ENCODE results near the gene PSMC3.

DNA sequence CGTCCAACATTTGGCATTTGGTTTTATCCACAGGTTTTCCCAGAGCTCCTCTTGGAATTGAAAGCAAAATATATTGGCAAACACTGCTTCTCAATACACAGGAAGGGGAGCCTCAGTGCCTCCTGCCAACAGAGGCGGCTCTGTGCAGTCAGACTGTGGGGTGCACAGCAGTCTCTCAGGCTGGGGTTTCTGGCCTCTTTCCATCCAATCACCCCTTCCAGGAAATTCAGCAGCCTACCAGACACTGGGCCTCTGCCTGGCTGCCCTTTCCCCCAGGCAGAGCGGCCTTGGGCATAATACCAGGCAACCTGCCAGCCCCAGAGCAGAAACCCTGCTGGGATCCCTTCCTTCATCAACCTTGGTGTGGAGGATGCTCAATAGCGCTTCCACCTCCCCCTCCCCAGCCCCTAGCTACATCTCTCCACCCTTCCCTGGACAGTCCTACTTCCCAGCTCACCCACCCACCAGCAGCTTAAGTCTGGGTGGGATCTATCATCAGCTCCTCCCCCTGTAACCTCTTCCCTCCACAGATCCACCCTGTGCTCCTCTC lies 40.5 kb upstream of the PSMC3 start:
- TF ChIP-seq TEAD4 (IDR thresholded peaks at IDR 0.05) (no peak), EP300 (IDR thresholded peaks at IDR 0.05; ENCODE audit: borderline replicate concordance) (no peak), TCF12 (IDR thresholded peaks at IDR 0.05; ENCODE audit: low read depth) (no peak), RAD21 (IDR thresholded peaks at IDR 0.05; ENCODE audit: low read depth) (peak; percentile 2; the same call in 1 of the 2 replicates), YY1 (IDR thresholded peaks at IDR 0.05; ENCODE audit: low read depth) (0 out of 2 replicates have a peak, but pooled peaks have one; percentile 13), CEBPB (IDR thresholded peaks at IDR 0.05) (no peak), TAF1 (IDR thresholded peaks at IDR 0.05; ENCODE audit: low read depth) (no peak), CREB1 (IDR thresholded peaks at IDR 0.05; ENCODE audit: low read depth) (no peak), FOXM1 (IDR thresholded peaks at IDR 0.05; ENCODE audit: borderline replicate concordance, low read depth) (no peak)
- TF ChIP-seq, protein P1, sequence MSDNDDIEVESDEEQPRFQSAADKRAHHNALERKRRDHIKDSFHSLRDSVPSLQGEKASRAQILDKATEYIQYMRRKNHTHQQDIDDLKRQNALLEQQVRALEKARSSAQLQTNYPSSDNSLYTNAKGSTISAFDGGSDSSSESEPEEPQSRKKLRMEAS (IDR thresholded peaks at IDR 0.05), result no peak
- TF ChIP-seq, protein P2, sequence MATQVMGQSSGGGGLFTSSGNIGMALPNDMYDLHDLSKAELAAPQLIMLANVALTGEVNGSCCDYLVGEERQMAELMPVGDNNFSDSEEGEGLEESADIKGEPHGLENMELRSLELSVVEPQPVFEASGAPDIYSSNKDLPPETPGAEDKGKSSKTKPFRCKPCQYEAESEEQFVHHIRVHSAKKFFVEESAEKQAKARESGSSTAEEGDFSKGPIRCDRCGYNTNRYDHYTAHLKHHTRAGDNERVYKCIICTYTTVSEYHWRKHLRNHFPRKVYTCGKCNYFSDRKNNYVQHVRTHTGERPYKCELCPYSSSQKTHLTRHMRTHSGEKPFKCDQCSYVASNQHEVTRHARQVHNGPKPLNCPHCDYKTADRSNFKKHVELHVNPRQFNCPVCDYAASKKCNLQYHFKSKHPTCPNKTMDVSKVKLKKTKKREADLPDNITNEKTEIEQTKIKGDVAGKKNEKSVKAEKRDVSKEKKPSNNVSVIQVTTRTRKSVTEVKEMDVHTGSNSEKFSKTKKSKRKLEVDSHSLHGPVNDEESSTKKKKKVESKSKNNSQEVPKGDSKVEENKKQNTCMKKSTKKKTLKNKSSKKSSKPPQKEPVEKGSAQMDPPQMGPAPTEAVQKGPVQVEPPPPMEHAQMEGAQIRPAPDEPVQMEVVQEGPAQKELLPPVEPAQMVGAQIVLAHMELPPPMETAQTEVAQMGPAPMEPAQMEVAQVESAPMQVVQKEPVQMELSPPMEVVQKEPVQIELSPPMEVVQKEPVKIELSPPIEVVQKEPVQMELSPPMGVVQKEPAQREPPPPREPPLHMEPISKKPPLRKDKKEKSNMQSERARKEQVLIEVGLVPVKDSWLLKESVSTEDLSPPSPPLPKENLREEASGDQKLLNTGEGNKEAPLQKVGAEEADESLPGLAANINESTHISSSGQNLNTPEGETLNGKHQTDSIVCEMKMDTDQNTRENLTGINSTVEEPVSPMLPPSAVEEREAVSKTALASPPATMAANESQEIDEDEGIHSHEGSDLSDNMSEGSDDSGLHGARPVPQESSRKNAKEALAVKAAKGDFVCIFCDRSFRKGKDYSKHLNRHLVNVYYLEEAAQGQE (IDR thresholded peaks at IDR 0.05; ENCODE audit: low read depth), result no peak
- TF ChIP-seq, protein P3, sequence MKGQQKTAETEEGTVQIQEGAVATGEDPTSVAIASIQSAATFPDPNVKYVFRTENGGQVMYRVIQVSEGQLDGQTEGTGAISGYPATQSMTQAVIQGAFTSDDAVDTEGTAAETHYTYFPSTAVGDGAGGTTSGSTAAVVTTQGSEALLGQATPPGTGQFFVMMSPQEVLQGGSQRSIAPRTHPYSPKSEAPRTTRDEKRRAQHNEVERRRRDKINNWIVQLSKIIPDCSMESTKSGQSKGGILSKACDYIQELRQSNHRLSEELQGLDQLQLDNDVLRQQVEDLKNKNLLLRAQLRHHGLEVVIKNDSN (IDR thresholded peaks at IDR 0.05), result no peak

All from Ishikawa (cell line).